NCI-H1694 (cell line): Measurements from ENCODE around the gene AP5Z1.
"Not testable (repeated sequence)": the region's sequence is repeated elsewhere in the genome, so short reads cannot be mapped to it uniquely, and the experiment has no call there.

Experiments
- DNase-seq: peaks from one replicate; lab custom pipeline; 2025; lab: John Stamatoyannopoulos, UW

The AP5Z1 gene

DNA sequence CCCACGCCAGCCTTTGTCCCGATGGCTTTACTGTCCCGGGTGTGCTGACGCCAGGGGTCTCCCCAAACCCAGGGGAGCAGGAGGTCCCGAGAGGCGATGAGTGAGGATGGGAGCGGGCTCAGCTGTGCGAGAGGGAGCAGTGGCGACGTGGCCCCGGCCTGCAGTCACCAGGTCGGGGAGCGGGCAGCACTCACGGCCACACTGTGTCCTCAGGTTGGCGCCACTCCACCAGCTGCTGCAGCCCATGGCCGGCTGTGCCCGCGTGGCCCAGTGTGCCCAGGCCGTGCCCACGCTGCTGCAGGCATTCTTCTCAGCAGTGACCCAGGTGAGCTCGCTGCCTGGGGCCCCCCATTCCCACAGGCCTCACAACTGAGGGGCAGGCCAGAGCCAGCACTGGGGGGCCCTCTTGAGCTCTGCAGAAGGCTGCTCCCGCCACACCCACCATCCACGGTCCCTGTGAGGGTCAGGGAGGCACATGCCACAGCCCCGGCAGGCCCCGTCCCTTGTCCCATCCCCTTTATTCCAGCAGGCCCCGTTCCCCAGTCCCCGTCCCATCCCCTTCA is 13.3 kb downstream of the AP5Z1 start:
- no peak for DNase-seq

DNA sequence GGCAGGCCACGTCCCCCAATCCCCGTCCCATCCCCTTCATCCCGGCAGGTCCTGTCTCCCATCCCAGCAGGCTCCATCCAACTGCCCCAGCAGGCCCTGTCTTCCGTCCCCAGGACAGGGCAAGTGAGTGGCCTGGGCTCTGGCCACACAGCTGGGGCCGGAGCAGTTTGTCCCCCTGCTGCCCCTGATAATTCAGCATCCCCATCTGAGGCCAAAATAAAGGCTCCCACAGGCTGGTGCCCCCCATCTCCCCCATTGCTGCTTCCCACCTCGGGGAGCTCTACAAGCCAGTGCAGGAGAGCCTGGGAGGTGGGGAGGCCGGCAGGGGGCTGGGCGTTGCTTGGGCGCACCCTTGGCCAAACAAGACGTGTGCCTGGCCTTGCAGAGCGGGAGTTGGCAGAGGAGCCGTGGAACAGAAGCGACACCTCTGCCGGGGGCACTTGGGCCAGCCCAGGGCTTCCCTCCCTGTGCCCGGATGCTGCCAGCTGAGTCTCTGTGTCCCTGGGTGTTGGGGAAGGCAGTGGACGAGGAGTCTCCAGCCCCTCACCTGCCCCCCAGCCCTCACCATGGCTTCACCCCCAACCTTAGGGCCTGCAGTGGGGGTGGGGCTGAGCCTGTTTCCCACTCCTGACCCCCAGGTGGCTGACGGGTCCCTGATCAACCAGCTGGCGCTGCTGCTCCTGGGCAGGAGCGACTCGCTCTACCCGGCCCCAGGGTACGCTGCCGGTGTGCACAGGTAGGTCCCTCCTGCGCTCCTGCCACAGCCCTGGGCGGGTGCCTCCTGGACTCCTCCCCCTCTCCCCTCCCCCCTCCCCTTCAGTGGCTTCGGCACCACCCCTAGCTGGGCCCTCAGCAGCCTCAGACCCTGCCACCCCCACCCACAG is 14.0 kb downstream of the AP5Z1 start:
- DNase-seq, result no peak

DNA sequence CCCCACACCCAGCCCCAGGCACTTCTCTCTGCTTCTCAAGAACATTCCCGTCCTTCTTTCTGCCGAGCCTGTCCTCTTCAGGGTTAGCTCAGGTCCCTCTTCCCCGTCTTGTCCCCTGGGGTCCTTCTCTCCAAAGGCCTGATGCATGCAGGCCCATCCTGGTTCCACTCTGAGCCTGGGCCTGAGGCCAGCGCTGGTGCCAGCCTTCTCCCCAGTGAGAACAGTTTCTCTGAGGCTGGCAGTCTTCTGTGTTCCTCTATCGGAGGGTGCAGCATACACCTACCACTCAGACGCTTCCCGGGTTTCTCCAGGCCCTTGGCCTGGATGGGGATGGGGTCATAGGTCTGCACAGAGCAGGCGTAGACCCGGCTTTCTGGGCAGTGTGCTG is 14.6 kb downstream of the AP5Z1 start:
- DNase-seq, result no peak

DNA sequence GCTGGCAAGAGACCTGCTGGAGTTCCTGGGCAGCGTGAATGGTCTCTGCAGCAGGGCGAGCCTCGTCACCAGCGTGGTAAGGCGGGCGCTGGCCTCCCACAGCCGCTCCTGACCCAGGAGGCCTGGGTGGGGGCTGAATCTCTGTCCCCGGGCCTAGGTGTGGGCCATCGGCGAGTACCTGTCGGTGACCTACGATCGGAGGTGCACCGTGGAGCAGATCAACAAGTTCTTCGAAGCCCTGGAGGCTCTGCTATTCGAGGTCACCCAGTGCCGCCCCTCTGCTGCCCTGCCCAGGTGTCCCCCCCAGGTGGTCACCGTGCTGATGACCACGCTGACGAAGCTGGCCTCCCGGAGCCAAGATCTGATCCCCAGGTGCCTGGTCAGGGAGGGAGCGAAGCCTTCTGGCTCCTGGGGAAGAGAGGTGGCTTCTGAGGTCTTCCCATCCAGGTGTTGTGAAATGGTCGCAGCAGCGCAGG is 15.1 kb downstream of the AP5Z1 start:
- DNase-seq, result no peak

DNA sequence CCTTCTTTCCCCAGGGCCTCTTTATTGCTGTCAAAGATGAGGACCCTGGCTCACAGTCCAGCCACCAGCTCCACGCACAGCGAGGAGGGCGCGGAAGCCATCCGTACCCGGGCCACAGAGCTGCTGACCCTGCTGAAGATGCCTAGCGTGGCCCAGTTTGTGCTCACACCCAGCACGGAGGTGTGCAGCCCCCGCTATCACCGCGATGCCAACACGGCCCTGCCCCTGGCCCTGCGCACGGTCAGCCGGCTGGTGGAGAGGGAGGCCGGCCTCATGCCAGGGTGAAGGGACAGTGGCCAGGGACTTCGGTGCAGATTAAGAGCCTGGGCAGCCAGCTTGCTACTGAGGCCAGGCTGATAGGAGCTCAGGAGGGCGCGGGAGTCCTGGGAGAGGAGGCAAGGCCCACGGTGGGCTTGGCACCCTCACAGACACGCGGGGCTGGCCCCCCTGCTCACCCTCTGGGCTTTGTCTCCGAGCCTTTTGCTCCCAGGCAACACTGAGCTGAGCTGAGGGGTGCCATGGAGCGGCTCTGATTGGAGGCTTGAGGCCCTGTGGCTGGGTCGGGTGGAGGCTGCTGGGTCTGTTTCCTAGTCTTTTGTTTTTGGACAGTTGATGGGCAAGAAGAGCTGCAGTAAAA is 15.8 kb downstream of the AP5Z1 start:
- no peak for DNase-seq

DNA sequence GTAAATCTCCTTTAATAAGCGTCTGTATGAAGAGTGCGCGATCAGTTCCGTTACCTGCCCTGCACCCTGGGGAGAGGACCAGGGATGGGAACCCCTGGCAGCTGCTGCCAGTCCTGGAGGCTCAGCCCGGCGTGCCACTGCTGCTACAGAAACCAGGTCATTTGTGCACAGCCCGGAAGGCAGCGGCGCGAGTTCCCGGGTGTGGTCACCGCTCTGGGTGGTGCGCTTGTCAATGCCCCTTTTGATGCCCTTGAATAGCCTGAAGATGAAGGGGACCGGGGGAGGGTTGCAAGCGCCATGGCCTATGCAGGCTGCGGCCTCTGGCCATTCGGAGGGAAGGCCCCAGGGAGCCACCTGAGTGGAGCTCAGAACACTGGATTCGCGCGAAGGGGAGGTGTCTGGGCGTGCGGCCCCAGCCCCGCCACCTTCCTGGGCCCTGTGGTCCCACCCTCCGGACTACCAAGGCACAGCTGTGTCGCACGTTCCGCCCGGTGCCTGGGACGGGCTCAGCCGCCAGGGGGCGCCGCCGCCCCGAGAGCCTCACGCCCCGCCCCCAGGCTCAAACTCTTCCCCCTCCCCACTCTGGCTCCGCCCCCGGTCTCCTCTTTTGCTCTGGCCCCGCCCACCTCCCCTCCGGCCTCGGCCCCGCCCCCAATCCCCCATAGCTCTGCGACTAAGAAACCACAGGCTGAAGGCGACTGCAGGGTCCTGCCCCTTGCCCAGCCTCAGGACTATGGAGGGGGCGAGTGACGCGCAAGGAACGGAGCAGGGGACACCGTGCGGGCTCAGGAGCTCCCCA is 16.5 kb downstream of the AP5Z1 start:
- no peak for DNase-seq

DNA sequence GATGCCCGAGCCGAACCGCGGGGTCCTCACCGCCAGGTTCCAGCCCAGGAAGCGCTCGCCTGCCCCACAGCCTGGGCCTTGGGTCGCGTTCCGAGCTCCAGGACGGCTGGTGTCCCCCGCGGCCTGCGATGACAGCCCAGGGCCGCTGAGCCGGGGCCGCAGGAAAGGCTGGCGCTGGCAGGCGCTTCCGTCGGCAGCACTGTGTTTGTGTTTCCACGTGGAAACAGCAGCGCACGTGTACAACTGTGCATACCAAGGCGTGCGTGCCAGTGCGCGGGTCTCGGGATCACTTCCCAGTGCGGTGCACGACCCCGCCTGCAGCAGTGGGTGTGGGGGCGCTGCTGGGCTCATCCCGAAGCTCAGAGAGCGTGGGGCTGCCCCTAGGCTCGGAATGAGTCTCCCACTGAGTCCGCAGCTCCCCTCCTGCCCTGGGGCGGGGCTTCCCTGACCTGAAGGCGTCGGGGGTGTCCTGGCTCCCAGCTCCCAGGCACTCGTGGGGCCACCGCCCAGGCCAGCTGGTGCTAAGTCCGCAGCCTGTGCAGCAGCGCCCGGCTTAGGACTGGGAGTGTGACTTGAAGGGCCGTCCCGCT is 17.2 kb downstream of the AP5Z1 start:
- DNase-seq, result no peak

DNA sequence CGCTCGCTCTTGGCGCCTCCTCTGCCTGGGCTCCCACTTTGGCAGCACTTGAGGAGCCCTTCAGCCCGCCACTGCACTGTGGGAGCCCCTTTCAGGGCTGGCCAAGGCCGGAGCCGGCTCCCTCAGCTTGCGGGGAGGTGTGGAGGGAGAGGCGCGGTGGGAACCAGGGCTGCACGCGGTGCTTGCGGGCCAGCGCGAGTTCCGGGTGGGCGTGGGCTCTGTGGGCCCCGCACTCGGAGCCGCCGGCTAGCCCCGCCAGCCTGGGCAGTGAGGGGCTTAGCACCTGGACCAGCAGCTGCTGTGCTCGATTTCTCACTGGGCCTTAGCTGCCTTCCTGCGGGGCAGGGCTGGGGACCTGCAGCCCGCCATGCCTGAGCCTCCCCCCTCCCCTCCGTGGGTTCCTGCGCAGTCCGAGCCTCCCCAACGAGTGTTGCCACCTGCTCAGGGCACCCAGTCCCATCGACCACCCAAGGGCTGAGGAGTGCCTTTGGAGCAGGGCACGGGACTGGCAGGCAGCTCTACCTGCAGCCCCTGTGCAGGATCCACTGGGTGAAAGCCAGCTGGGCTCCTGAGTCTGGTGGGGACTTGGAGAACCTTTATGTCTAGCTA is 18.1 kb downstream of the AP5Z1 start:
- DNase-seq, result not testable (repeated sequence)

DNA sequence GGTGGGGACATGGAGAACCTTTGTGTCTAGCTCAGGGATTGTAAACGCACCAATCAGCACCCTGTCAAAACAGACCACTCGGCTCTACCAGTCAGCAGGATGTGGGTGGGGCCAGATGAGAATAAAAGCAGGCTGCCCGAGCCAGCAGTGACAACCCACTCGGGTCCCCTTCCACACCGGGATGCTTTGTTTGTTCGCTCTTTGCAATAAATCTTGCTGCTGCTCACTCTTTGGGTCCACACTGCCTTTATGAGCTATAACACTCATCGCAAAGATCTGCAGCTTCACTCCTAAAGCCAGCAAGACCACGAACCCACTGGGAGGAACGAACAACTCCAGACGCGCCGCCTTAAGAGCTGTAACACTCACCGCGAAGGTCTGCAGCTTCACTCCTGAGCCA is 18.7 kb downstream of the AP5Z1 start:
- not testable (repeated sequence) for DNase-seq

DNA sequence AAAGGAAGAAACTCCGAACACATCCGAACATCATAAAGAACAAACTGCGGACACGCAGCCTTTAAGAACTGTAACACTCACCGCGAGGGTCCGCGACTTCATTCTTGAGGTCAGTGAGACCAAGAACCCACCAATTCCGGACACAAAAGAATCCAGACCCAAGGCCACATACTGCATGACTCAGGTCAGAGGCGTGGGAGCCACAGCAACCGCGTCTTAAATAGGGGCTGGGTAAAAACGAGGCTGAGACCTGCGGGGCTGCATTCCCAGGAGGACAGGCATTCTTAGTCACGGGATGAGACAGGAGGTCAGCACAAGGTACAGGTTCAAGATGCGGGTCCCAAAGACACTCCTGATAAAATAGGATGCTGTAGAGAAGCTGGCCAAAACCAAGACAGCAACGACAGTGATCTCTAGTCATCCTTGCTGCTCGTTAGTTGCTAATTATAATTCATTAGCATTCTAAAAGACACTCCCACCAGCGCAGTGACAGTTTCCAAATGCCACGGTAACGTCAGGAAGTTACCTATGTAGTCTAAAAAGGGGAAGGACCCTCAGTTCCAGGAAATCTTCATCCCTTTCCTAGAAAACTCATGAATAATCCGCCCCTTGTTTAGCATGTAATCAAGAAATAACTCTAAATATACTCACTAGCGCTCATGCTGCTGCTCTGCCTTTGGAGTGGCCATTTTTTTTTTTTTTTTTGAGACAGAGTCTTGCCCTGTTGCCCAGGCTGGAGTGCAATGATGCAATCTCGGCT is 19.3 kb downstream of the AP5Z1 start:
- DNase-seq, result no peak

DNA sequence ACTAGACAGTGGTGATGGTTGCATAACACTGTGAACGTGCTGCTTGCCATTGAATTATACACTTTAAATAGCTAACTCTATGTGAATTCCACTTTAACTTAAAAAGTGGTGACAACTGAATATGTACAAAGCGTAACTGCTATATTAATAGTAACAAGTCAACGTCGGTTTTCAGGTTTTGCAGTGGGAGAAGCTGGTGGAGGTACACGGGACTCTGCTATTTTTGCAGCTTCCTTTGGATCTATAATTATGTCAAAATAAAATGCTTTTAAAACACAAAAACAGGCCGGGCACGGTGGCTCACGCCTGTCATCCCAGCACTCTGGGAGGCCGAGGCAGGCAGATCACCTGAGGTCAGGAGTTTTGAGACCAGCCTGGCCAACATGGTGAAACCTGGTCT is 21.0 kb downstream of the AP5Z1 start:
- DNase-seq, result no peak

DNA sequence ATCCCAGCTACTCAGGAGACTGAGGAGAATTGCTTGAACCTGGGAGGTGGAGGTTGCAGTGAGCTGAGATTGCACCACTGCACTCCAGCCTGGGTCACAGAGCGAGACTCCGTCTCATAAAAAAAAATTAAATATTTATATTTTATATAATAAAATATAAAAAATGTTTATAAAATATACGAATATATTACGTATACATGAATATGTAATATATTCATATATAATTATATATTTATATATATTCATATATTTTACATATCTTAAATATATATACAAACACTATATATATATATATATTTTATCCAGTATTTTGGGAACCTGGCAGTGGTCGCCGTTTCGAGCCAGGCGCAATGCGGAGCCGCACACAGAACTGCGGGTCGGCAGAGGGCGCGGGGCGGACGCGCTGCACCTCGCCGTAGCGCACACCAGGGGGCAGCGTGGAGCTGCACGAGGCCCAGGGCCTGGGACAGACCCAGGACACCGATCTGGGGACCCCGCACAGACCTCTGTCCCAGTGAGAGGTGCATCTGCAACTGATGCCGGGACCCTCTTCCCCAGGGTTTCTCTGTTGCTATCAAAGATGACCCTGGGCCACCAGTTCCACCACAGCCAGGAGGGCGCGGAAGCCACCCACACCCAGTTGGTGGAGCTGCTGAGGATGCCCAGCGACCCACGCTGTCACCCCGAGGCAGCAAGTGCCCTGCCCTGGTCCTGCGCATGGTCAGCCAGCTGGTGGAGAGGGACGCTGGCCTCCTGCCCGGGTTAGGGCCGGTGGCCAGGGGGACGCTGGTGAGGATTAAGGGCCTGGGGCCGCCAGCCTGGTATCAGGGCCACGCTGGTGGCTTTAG is 22.7 kb downstream of the AP5Z1 start:
- DNase-seq, result peak; percentile 26

DNA sequence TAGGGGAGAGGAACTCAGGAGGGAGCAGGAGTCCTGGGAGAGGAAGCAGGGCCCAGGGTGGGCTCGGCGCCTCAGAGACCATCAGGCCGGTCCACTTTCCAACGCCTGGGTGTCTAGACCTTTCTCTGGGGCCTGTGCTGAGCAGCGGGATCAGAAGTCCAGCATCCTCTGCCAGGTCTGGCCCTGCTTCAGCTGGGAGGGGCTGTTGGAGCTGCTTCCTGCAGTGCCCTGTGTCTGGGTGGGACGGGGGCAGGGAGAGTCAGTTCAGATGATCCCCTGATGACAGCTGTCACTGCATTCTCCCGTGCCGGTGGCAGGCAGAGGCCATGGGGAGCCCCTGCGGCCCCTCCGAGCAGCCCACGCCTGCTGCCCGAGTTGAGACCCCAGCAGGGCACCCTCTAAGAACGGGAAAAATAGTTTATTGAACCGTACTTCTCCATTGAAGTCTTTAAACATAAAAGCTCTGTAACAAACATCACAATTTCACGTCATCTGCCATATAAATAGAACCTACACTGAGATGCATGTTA is 23.3 kb downstream of the AP5Z1 start:
- DNase-seq, result no peak

DNA sequence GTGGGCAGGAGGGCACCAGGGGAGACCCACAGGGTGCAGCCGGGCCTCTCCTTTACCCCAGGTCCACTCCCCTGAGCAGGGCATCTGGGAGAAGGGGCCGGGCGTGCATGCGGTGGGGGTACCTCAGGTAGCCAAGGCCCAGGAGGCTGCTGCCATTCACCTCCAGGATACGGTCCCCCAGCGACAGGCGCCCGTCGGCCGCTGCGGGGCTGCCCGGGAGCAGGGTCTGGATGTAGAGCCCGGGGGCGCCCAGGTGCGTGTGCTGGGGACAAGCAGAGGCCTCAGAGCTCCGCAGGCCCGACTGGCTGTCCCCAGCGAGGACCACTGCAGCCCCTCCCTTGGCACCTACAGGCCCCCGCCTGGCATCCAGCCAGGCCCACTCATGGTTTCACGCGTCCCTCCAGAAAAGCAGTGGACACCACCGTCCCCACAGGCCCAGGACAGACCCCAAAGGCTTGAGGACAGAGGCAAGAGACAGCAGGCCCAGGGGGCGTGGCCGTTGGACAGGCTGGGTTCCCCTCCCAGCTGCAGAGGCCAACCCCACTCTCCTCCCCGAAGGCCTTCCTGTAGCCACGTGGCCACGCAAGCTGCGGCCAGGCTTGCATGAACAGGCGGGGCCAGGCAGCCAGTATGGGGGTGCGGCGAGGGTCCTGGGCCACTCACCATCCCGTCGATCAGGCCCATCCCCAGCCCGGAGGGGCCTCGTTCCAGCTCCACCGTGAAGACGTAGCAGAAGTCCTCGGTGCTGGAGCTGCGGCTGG is 24.3 kb downstream of the AP5Z1 start:
- DNase-seq, result no peak

DNA sequence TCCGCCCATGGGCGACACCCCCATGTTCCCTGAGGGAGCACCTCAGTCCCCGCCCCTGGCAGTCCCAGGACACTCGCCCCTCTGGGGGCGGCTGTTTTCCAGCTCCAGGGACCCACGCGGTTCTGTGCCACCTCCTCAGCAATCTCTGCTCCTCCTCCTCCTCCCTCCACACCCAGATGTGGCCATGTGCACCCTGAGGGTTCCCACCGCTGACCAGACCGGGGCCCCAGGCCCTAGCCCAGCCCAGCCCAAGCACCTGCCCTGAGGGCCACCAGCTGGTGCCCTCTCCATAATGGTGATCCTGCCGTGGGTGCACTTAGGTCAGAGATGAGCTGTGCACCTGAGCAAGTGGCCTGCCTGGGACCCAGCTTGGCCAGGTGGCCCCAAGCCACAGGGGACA is 25.1 kb downstream of the AP5Z1 start:
- no peak for DNase-seq

DNA sequence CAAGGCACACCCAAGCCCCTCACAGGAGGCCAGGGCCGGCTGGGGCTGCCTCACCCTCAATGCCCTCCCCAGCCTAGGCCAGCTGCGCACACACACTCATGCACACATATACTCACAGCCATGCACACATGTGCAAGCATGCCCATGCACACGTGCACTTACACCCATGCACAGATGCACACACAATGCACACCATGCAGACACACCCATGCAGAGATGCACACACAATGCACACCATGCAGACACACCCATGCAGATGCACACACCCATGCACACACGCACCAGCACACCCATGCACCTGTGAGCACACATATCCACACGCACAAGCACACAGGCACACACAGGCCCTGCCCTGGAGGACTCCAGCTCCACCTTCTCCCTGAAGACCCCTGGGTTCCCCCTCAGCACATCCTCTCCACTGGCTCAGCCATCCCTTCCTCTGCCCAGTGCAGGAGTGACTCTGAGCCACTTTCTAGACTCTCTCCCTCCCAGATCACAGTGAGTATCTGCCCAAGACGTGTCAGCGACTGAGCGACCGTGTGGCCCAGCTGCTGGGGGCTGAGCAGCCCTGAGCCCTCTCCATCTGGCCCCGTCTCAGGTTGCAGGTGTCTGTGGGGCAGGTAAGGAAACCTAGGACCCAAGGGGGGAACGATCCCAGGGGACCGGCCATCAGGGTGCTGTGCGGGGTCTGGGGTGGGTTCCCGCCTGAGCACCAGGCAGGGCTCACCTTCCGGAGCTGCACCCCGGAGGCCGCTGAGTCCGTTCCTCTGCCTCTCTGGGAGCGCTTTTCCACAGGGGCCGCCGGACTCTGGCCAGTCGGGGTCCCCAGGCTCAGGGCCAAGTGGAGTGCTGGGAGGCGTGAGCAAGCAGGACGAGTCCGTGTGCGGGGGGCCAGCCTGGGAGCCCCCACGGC is 25.8 kb downstream of the AP5Z1 start:
- no peak for DNase-seq

DNA sequence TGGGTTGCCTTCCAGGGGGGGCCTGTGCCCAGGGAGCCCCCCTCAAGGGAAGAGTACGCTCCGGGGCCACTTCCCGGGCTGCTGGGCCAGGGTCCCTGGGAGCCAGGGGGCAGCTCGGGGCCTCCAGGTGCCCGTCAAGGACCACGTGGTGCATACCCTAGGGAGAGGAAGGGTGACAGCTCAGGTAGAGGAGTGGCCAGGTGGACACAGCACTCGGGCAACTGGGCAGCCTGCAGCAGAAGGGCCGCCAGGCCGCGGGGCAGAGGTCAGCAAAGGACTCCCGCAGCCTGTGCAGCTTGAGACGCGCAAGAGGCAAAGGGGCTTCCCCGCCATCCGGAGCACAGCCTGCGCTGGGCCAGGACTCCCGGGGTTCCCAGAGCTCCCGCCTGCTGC is 26.4 kb downstream of the AP5Z1 start:
- DNase-seq, result no peak

DNA sequence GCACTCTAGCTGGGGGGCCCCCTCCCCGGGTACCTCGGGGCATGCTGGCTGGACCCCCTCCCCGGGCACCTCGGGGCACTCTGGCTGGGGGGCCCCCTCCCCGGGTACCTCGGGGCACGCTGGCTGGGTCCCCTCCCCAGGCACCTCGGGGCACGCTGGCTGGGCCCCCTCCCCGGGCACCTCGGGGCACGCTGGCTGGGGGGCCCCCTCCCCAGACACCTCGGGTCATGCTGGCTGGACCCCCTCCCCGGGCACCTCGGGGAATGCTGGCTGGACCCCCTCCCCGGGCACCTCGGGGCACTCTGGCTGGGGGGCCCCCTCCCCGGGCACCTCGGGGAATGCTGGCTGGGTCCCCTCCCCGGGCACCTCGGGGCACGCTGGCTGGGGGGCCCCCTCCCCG is 27.2 kb downstream of the AP5Z1 start:
- not testable (repeated sequence) for DNase-seq
